Prostate gland (tissue), 2 donors: Measurements from ENCODE around the gene RHOT1.
"Not testable (repeated sequence)": the region's sequence is repeated elsewhere in the genome, so short reads cannot be mapped to it uniquely, and the experiment has no call there.

Experiments
- POLR2A ChIP-seq: fragments of 450-650 bp; IDR thresholded peaks from one replicate; pipeline ENCODE4 v1.6.1; 2016; ENCODE audit warnings: antibody characterized with exemption, mild to moderate bottlenecking
- POLR2AphosphoS5 ChIP-seq: sonication (generic); formaldehyde crosslinking; IDR thresholded peaks from one replicate; pipeline ENCODE4 v1.6.1; 2017; ENCODE audit warnings: antibody characterized with exemption
- TF ChIP-seq, protein P1 (sequence below), 4 experiments: fragments of 200-600 bp in 2 of 4; fragments of 450-650 bp in 2 of 4; sonication (generic) in 2 of 4; IDR thresholded peaks; 1 replicate in 3 of 4; 2 replicates in 1 of 4; pipeline ENCODE4 v1.5.1; 2016 to 2019; ENCODE audit warnings: antibody characterized with exemption in 4 of 4, mild to moderate bottlenecking in 2 of 4, moderate library complexity in 2 of 4

DNA sequence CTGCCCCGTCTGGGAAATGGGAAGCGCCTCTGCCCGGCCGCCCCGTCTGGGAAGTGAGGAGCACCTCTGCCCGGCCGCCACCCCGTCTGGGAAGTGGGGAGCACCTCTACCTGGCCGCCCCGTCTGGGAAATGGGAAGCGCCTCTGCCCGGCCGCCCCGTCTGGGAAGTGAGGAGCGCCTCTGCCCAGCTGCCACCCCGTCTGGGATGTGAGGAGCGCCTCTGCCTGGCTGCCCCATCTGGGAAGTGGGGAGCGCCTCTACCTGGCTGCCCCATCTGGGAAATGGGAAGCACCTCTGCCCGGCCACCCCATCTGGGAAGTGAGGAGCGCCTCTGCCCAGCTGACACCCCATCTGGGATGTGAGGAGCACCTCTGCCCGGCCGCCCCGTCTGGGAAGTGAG lies 36.8 kb downstream of the RHOT1 start:
- TF ChIP-seq, protein P1, sequence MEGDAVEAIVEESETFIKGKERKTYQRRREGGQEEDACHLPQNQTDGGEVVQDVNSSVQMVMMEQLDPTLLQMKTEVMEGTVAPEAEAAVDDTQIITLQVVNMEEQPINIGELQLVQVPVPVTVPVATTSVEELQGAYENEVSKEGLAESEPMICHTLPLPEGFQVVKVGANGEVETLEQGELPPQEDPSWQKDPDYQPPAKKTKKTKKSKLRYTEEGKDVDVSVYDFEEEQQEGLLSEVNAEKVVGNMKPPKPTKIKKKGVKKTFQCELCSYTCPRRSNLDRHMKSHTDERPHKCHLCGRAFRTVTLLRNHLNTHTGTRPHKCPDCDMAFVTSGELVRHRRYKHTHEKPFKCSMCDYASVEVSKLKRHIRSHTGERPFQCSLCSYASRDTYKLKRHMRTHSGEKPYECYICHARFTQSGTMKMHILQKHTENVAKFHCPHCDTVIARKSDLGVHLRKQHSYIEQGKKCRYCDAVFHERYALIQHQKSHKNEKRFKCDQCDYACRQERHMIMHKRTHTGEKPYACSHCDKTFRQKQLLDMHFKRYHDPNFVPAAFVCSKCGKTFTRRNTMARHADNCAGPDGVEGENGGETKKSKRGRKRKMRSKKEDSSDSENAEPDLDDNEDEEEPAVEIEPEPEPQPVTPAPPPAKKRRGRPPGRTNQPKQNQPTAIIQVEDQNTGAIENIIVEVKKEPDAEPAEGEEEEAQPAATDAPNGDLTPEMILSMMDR (IDR thresholded peaks at IDR 0.05) = not testable (repeated sequence)
- not testable (repeated sequence) for TF ChIP-seq POLR2A, POLR2AphosphoS5
